Erythroblast (primary cell): ENCODE measurements around the gene PCBP3.

ENCODE experiments used
- GATA1 ChIP-seq: IDR thresholded peaks from 2 replicates; pipeline ENCODE4 v1.6.1; 2011; ENCODE audit warnings: low read depth, mild to moderate bottlenecking, control low read depth, low read length, moderate library complexity
- POLR2A ChIP-seq: IDR thresholded peaks from 2 replicates; pipeline ENCODE4 v1.6.1; 2011; ENCODE audit warnings: mild to moderate bottlenecking, low read length

GRCh38 chr21:45765375-45765774 lies 121.8 kb downstream of the PCBP3 start:
- TF ChIP-seq POLR2A: no peak
- no peak for TF ChIP-seq GATA1
